ENCODE measurements around the gene BST2. TPM values are rescaled to one million over a fixed set of nuclear protein-coding genes. Genes with fewer than 3 reads are reported as not detected.

The BST2 gene
- polyA plus RNA-seq, 3 donors: 130 to 149 (median 140) TPM

Other genes starting within 250 kb of the BST2 start
- 10 to 100 TPM; 27.1 to 35.5 (median 29.1) TPM for gene USE1, start 190.3 kb downstream of the BST2 start, polyA plus RNA-seq (ENCODE audit: insufficient read length in 3 of 3)
- gene OCEL1, start 179.4 kb downstream of the BST2 start, polyA plus RNA-seq (ENCODE audit: insufficient read length in 3 of 3): 10 to 100 TPM; 20.4 to 22.9 (median 21.2) TPM
- gene NR2F6, start 159.7 kb downstream of the BST2 start, polyA plus RNA-seq (ENCODE audit: insufficient read length in 3 of 3): 10 to 100 TPM; 45.9 to 70.9 (median 56.8) TPM
- gene USHBP1, start 140.9 kb downstream of the BST2 start, polyA plus RNA-seq (ENCODE audit: insufficient read length in 3 of 3): 1 to 10 TPM; 5.9 to 7.8 (median 6.0) TPM
- 100 to 1,000 TPM in 2 of 3 donors, 10 to 100 TPM in 1; 96.7 to 113 (median 107) TPM for gene BABAM1, start 138.2 kb downstream of the BST2 start, polyA plus RNA-seq (ENCODE audit: insufficient read length in 3 of 3)
- gene ANKLE1, start 123.7 kb downstream of the BST2 start, polyA plus RNA-seq (ENCODE audit: insufficient read length in 3 of 3): 1 to 10 TPM in 2 of 3 donors, under 1 TPM in 1; 0.91 to 2.3 (median 1.9) TPM
- 10 to 100 TPM in 2 of 3 donors, 1 to 10 TPM in 1; 9.7 to 13.5 (median 12.3) TPM for gene ABHD8, start 102.2 kb downstream of the BST2 start, polyA plus RNA-seq (ENCODE audit: insufficient read length in 3 of 3)
- gene MRPL34, start 99.8 kb downstream of the BST2 start, polyA plus RNA-seq (ENCODE audit: insufficient read length in 3 of 3): 10 to 100 TPM; 59.2 to 71.3 (median 63.5) TPM
- gene DDA1, start 96.1 kb downstream of the BST2 start, polyA plus RNA-seq (ENCODE audit: insufficient read length in 3 of 3): 10 to 100 TPM; 34.6 to 42.5 (median 40.7) TPM
- 10 to 100 TPM; 11.2 to 17.0 (median 16.4) TPM for gene ANO8, start 70.8 kb downstream of the BST2 start, polyA plus RNA-seq (ENCODE audit: insufficient read length in 3 of 3)
- gene GTPBP3, start 68.1 kb downstream of the BST2 start, polyA plus RNA-seq (ENCODE audit: insufficient read length in 3 of 3): 10 to 100 TPM; 17.4 to 39.2 (median 34.1) TPM
- gene PLVAP, start 28.3 kb downstream of the BST2 start, polyA plus RNA-seq (ENCODE audit: insufficient read length in 3 of 3): 100 to 1,000 TPM; 167 to 245 (median 205) TPM
- 1 to 10 TPM; 1.8 to 7.3 (median 6.7) TPM for gene CCDC194, start 11.4 kb downstream of the BST2 start, polyA plus RNA-seq (ENCODE audit: insufficient read length in 3 of 3)
- gene MVB12A, start 14.4 kb upstream of the BST2 start, polyA plus RNA-seq (ENCODE audit: insufficient read length in 3 of 3): 10 to 100 TPM; 68.3 to 87.5 (median 73.0) TPM
- 1 to 10 TPM; 2.5 to 3.2 (median 3.1) TPM for gene TMEM221, start 43.0 kb upstream of the BST2 start, polyA plus RNA-seq (ENCODE audit: insufficient read length in 3 of 3)
- under 1 TPM in 1 of 3 donors, not detected in 2; 0.25 TPM for gene NXNL1, start 55.3 kb upstream of the BST2 start, polyA plus RNA-seq (ENCODE audit: insufficient read length in 3 of 3)
- gene SLC27A1, start 64.9 kb upstream of the BST2 start, polyA plus RNA-seq (ENCODE audit: insufficient read length in 3 of 3): 10 to 100 TPM; 14.0 to 22.6 (median 19.6) TPM
- 10 to 100 TPM; 74.5 to 92.6 (median 86.3) TPM for gene PGLS, start 106.0 kb upstream of the BST2 start, polyA plus RNA-seq (ENCODE audit: insufficient read length in 3 of 3)
- 10 to 100 TPM; 52.1 to 63.5 (median 53.2) TPM for gene COLGALT1, start 150.0 kb upstream of the BST2 start, polyA plus RNA-seq (ENCODE audit: insufficient read length in 3 of 3)